DND-41 (cell line): Measurements from ENCODE around the gene LRPAP1.

Experiments
- ATAC-seq: fragments of 200-7000 bp; cut with Tn5 transposase; 3 replicates; pipeline ENCODE4 v1.9.1; 2021; ENCODE audit warnings: low read depth; ENCODE audit not compliant: insufficient read depth
- DNase-seq: peaks from one replicate; pipeline ENCODE4 v3.0.0-alpha.2; 2020
- H2AFZ ChIP-seq: 2 replicates; pipeline ENCODE4 v1.6.0; 2012; ENCODE audit warnings: low read depth, low read length
- H3K27ac ChIP-seq: 2 replicates; pipeline ENCODE4 v1.5.1; 2012; ENCODE audit warnings: low read length, inconsistent platforms
- H3K27me3 ChIP-seq: fragments of 200-600 bp; sonication (generic); 2 replicates; pipeline ENCODE4 v1.6.0; 2012; ENCODE audit warnings: low read length, mild to moderate bottlenecking, inconsistent platforms; ENCODE audit not compliant: insufficient read depth, poor library complexity
- H3K36me3 ChIP-seq: 2 replicates; pipeline ENCODE4 v1.5.1; 2012; ENCODE audit warnings: low read length, inconsistent platforms; ENCODE audit not compliant: insufficient read depth
- H3K4me1 ChIP-seq: 2 replicates; pipeline ENCODE4 v1.5.1; 2012; ENCODE audit warnings: mild to moderate bottlenecking, low read length; ENCODE audit not compliant: insufficient read depth
- H3K4me2 ChIP-seq: 2 replicates; pipeline ENCODE4 v1.6.0; 2012; ENCODE audit warnings: mild to moderate bottlenecking, moderate library complexity, low read length, inconsistent platforms; ENCODE audit not compliant: insufficient read depth
- H3K4me3 ChIP-seq, 2 experiments: fragments of 200-600 bp in 1 of 2; shearing (Covaris generic) in 1 of 2; 2 replicates each; pipeline ENCODE4 v1.5.1; 2012 to 2016; ENCODE audit warnings: inconsistent platforms in 2 of 2, low read length in 2 of 2, mild to moderate bottlenecking in 2 of 2, low read depth in 1 of 2, moderate library complexity in 1 of 2
- H3K79me2 ChIP-seq: 2 replicates; pipeline ENCODE4 v1.6.0; 2012; ENCODE audit warnings: low read length, inconsistent platforms; ENCODE audit not compliant: insufficient read depth
- H3K9ac ChIP-seq: 2 replicates; pipeline ENCODE4 v1.6.0; 2012; ENCODE audit warnings: low read depth, mild to moderate bottlenecking, inconsistent platforms, low read length, moderate library complexity
- H3K9me3 ChIP-seq: 2 replicates; pipeline ENCODE4 v1.5.1; 2012; ENCODE audit warnings: low read length, moderate library complexity, mild to moderate bottlenecking, inconsistent platforms; ENCODE audit not compliant: insufficient read depth, severe bottlenecking
- H4K20me1 ChIP-seq: 2 replicates; pipeline ENCODE4 v1.6.0; 2012; ENCODE audit warnings: low read length; ENCODE audit not compliant: insufficient read depth
- EZH2 ChIP-seq: IDR thresholded peaks from 3 replicates; pipeline ENCODE4 v1.6.1; 2012; ENCODE audit warnings: borderline replicate concordance, low read depth, mild to moderate bottlenecking, moderate library complexity, low read length, inconsistent platforms; ENCODE audit not compliant: severe bottlenecking
- TF ChIP-seq, protein P1 (sequence below): IDR thresholded peaks from 2 replicates; pipeline ENCODE4 v1.5.1; 2012; ENCODE audit warnings: borderline replicate concordance, low read length, moderate library complexity, mild to moderate bottlenecking; ENCODE audit not compliant: poor library complexity, severe bottlenecking; ENCODE audit errors: extremely low read depth

Gene LRPAP1

GRCh38 chr4:3468804-3469203 is 63.4 kb downstream of the LRPAP1 start:
- Histone ChIP-seq H3K4me3 (no peak overlapping the region), H4K20me1 (peaks cover 4% of the 10 kb centered on the region; the same call in 1 of the 2 replicates), H3K9me3 (no peaks in the 10 kb centered on the region), H3K9ac (no peak overlapping the region), H3K36me3 (no peaks in the 10 kb centered on the region), H3K4me1 (no peaks in the 10 kb centered on the region), H3K27ac (no peak overlapping the region), H3K4me2 (no peak overlapping the region), H2AFZ (no peak overlapping the region), H3K27me3 (no peaks in the 10 kb centered on the region), H3K79me2 (no peaks in the 10 kb centered on the region)
- ATAC-seq (no peak), DNase-seq (no peak)
- TF ChIP-seq, protein P1, sequence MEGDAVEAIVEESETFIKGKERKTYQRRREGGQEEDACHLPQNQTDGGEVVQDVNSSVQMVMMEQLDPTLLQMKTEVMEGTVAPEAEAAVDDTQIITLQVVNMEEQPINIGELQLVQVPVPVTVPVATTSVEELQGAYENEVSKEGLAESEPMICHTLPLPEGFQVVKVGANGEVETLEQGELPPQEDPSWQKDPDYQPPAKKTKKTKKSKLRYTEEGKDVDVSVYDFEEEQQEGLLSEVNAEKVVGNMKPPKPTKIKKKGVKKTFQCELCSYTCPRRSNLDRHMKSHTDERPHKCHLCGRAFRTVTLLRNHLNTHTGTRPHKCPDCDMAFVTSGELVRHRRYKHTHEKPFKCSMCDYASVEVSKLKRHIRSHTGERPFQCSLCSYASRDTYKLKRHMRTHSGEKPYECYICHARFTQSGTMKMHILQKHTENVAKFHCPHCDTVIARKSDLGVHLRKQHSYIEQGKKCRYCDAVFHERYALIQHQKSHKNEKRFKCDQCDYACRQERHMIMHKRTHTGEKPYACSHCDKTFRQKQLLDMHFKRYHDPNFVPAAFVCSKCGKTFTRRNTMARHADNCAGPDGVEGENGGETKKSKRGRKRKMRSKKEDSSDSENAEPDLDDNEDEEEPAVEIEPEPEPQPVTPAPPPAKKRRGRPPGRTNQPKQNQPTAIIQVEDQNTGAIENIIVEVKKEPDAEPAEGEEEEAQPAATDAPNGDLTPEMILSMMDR, result no peak
- TF ChIP-seq EZH2, result no peak

- no peaks in the 10 kb centered on the region for H3K27me3 ChIP-seq
- peaks cover 2% of the 10 kb centered on the region; the same call in 1 of the 2 replicates for H4K20me1 ChIP-seq
- H3K9me3 ChIP-seq, result no peaks in the 10 kb centered on the region
- ATAC-seq, result no peak
- no peak overlapping the region for H3K4me3 ChIP-seq
- no peak overlapping the region for H3K4me2 ChIP-seq
- no peak overlapping the region for H3K27ac ChIP-seq
- H3K9ac ChIP-seq, result no peak overlapping the region
- no peak for DNase-seq
- H2AFZ ChIP-seq, result no peak overlapping the region
- TF ChIP-seq, protein P1, result no peak
- TF ChIP-seq EZH2, result no peak
- H3K36me3 ChIP-seq, result no peaks in the 10 kb centered on the region
- no peaks in the 10 kb centered on the region for H3K79me2 ChIP-seq
- H3K4me1 ChIP-seq, result no peaks in the 10 kb centered on the region
Observed at GRCh38 chr4:3468154-3468553, 64.1 kb downstream of the LRPAP1 start.

DNA sequence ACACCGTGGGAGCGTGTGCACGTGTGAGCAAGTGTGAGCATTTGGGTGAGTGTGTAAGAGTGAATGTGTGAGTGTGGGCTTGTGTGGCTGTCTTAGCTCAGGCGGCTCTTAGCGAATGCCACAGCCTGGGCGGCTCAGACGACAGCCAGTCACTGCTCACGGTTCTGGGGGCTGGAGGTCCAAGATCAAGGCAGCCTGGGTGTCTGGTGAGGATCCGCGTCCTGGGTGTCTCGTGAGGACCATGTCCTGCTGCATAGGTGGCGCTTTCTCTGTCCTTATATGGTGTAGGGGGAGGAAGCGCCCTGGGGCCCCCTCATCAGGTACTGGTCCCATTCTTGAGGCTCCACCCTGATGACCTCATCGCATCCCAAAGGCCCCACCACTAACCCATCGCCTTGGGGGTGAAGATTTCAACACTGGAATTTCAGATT is 64.6 kb downstream of the LRPAP1 start:
- Histone ChIP-seq H3K27ac (no peak overlapping the region), H3K4me3 (no peak overlapping the region), H3K4me1 (no peaks in the 10 kb centered on the region), H3K36me3 (no peaks in the 10 kb centered on the region), H3K9ac (no peak overlapping the region), H4K20me1 (no peaks in the 10 kb centered on the region; the same call in 1 of the 2 replicates), H3K4me2 (no peak overlapping the region), H2AFZ (no peak overlapping the region), H3K9me3 (no peaks in the 10 kb centered on the region), H3K27me3 (no peaks in the 10 kb centered on the region), H3K79me2 (no peaks in the 10 kb centered on the region)
- ATAC-seq (no peak), DNase-seq (no peak)
- TF ChIP-seq EZH2, result no peak
- TF ChIP-seq, protein P1, result no peak
